Muscle layer of colon (tissue), 2 donors: Measurements from ENCODE around the gene ADAM10.

ENCODE experiments used
- H3K27ac ChIP-seq: one replicate; pipeline ENCODE4 v1.7.0; 2013; ENCODE audit warnings: low read depth, mild to moderate bottlenecking, low read length, moderate library complexity
- H3K27me3 ChIP-seq, 2 donors: one replicate each; pipeline ENCODE4 v1.7.0; 2013; ENCODE audit warnings: low read length in 2 of 2, mild to moderate bottlenecking in 2 of 2; ENCODE audit not compliant: insufficient read depth in 2 of 2, control insufficient read depth in 1 of 2
- H3K36me3 ChIP-seq: one replicate; pipeline ENCODE4 v1.7.0; 2013; ENCODE audit warnings: mild to moderate bottlenecking, low read length; ENCODE audit not compliant: insufficient read depth
- H3K4me1 ChIP-seq: one replicate; pipeline ENCODE4 v1.7.0; 2013; ENCODE audit warnings: mild to moderate bottlenecking, low read length; ENCODE audit not compliant: insufficient read depth
- H3K4me3 ChIP-seq, 2 donors: one replicate each; pipeline ENCODE4 v1.7.0; 2013; ENCODE audit warnings: low read length in 2 of 2, low read depth in 1 of 2, mild to moderate bottlenecking in 1 of 2, moderate library complexity in 1 of 2
- H3K9ac ChIP-seq: one replicate; pipeline ENCODE4 v1.7.0; 2013; ENCODE audit warnings: low read length
- H3K9me3 ChIP-seq: one replicate; pipeline ENCODE4 v1.7.0; 2013; ENCODE audit warnings: mild to moderate bottlenecking, low read length
- donor health status: abdominal sarcoma.
- donor health status: Adenocarcinoma of cecum.

ADAM10 gene

GRCh38 chr15:58568157-58568571, 181.3 kb downstream of the ADAM10 start:
- H3K27ac ChIP-seq, result no peak overlapping the region
- H3K36me3 ChIP-seq, result no peaks in the 10 kb centered on the region
- no peak overlapping the region for H3K9ac ChIP-seq
- H3K9me3 ChIP-seq, result no peaks in the 10 kb centered on the region
- no peaks in the 10 kb centered on the region for H3K4me1 ChIP-seq
- no peak overlapping the region for H3K4me3 ChIP-seq
- no peaks in the 10 kb centered on the region for H3K27me3 ChIP-seq

DNA sequence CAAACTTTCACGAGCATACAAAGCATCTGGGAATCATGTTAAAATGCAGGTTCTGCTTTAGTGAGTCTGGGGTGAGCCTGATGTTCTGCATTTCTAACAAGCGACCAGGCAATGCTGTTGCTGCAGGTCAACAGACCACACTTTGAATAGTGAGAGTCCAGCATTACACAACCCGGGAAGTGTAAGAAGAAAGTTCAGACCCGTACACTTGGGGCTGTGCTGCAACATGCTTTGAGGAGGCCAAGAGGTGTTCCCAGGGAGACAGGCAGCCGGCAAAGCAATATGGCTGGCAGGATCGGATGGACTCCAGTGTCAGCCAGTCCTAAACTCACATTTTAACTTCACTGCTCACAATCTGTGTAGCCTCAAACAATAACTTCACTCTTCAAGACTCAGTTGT, 183.5 kb downstream of the ADAM10 start:
- no peaks in the 10 kb centered on the region for H3K27me3 ChIP-seq
- no peak overlapping the region for H3K4me3 ChIP-seq
- no peak overlapping the region for H3K9ac ChIP-seq
- H3K4me1 ChIP-seq, result no peaks in the 10 kb centered on the region
- no peak overlapping the region for H3K27ac ChIP-seq
- no peaks in the 10 kb centered on the region for H3K36me3 ChIP-seq
- no peaks in the 10 kb centered on the region for H3K9me3 ChIP-seq

DNA sequence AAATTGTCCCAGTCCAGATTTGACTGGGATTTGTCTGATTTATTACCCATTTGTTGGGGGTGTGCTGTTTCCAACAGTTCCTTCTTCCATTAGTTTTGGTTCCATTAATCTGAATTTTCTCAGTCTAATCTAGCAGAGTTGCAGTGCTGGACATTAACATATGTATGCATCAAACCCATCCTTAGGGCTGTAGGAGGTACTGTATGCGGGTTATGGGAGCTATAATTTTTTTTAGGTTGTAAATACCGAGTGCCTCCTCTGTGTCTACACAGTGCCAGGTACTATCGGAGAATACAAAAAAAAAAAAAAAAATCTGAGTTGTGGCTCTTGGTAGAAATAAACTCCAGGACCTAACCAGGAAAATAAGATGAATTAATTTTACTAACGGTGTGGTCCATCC, 183.9 kb downstream of the ADAM10 start:
- Histone ChIP-seq H3K4me3 (no peak overlapping the region), H3K27me3 (no peaks in the 10 kb centered on the region), H3K9ac (no peak overlapping the region), H3K27ac (no peak overlapping the region), H3K9me3 (no peaks in the 10 kb centered on the region), H3K4me1 (no peaks in the 10 kb centered on the region), H3K36me3 (no peaks in the 10 kb centered on the region)

DNA sequence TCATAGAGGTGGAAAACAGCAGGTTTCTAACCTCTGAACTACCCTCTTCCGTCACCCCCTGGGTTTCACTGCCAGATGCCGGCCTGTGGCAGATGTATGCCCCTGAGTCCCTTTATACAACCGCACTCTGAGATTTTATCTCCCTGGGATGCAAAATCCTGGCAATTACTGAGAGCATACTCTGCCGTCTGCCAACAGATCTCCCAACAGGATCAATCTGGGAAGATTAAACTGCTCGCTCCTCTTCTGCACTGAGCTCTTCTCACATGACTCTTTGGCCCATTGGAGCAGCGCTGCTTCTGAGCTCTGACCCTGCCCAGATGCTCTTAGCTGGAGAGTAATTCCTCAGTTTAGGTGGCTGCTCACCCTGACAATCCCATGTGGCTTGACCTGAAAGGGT, 184.5 kb downstream of the ADAM10 start:
- Histone ChIP-seq H3K9ac (no peak overlapping the region), H3K4me1 (no peaks in the 10 kb centered on the region), H3K36me3 (no peaks in the 10 kb centered on the region), H3K4me3 (no peak overlapping the region), H3K9me3 (no peaks in the 10 kb centered on the region), H3K27ac (no peak overlapping the region), H3K27me3 (no peaks in the 10 kb centered on the region)

- no peak overlapping the region for H3K27ac ChIP-seq
- no peaks in the 10 kb centered on the region for H3K4me1 ChIP-seq
These were observed 187.4 kb downstream of the ADAM10 start for GRCh38 chr15:58562135-58562534.

DNA sequence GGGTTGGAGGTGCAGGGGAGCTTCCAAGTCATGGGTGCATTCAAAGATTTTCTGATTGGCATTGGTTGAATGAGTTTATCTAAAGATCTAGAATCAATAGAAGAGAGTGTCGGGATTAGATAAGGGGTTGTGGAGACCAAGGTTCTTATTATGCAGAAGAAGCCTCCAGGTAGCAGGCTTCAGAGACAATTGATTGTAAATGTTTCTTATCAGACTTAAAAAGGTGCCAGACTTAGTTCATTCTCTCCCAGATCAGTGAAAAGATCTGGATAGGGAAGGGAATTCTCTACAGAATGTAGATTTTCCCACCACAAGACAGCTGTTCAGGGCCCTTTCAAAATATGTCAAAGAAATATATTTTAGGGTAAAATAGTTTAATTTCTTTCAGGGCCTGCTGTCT, 188.2 kb downstream of the ADAM10 start:
- no peaks in the 10 kb centered on the region for H3K9me3 ChIP-seq
- H3K27me3 ChIP-seq, result no peaks in the 10 kb centered on the region
- no peaks in the 10 kb centered on the region for H3K36me3 ChIP-seq
- no peak overlapping the region for H3K4me3 ChIP-seq
- no peaks in the 10 kb centered on the region for H3K4me1 ChIP-seq
- H3K9ac ChIP-seq, result no peak overlapping the region
- no peak overlapping the region for H3K27ac ChIP-seq

More at GRCh38 chr15:58562135-58562534, 187.4 kb downstream of the ADAM10 start:
- Histone ChIP-seq H3K9me3 (no peaks in the 10 kb centered on the region), H3K27me3 (no peaks in the 10 kb centered on the region), H3K9ac (no peak overlapping the region), H3K4me3 (no peak overlapping the region), H3K36me3 (no peaks in the 10 kb centered on the region)

DNA sequence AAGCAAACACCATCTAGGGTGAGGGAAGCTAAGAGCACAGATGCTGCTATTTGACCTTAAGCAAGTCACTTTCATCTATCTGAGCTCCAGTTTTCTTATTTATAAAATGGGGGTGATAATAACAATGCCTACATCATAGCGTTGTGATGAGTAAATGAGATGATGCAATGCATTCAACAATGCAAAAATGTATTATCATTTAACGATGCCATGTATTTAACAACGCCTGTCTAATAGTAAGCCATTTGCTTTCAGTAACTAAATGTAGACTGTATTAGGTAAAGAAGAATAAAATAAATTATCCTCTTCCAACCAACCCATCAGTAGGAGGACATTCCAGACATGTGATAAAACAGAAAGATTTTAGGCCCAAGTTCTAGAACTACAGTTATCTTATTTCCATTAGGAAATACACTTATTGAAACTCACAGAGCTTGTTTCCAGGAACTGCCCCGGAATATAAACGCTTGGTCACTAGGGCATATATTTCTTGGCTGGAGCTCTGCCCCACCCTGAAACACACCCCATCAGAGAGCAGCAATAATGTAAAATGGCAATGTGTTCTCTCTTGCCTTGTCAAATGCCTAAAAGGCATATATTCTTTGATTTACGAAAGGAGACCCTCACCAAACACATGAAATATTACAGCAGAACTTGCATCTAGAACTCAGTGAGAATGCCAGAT, 189.5 kb downstream of the ADAM10 start:
- Histone ChIP-seq H3K36me3 (no peaks in the 10 kb centered on the region), H3K9me3 (no peaks in the 10 kb centered on the region), H3K4me3 (no peak overlapping the region), H3K9ac (no peak overlapping the region), H3K27ac (no peak overlapping the region), H3K27me3 (no peaks in the 10 kb centered on the region), H3K4me1 (no peaks in the 10 kb centered on the region)

- no peak overlapping the region for H3K9ac ChIP-seq
- no peaks in the 10 kb centered on the region for H3K4me1 ChIP-seq
- H3K27me3 ChIP-seq, result no peaks in the 10 kb centered on the region
- H3K36me3 ChIP-seq, result no peaks in the 10 kb centered on the region
- H3K4me3 ChIP-seq, result no peak overlapping the region
- H3K27ac ChIP-seq, result no peak overlapping the region
- H3K9me3 ChIP-seq, result no peaks in the 10 kb centered on the region
These were observed 190.7 kb downstream of the ADAM10 start for GRCh38 chr15:58558777-58559176.

DNA sequence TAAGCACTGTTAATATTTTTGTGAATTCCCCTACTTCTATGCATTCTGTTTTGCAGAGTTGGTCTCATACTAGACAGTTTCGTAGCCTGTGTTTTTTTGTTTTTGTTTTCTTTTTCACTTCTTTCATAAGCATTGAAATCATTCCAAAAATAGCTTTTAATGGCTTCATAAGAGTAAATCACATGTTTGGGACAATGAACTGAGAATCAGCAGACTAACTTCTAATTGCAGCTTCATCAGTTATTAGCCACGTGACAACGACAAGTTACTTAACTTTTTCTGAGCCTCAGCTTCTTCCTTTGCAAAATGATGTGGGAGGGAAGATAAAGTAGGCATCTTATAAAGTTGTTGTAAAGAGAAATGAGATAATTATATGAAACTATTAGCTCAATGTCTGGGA, 193.0 kb downstream of the ADAM10 start:
- Histone ChIP-seq H3K4me1 (no peaks in the 10 kb centered on the region), H3K27ac (no peak overlapping the region), H3K9me3 (no peaks in the 10 kb centered on the region), H3K4me3 (no peak overlapping the region), H3K27me3 (no peaks in the 10 kb centered on the region), H3K36me3 (no peaks in the 10 kb centered on the region), H3K9ac (no peak overlapping the region)

DNA sequence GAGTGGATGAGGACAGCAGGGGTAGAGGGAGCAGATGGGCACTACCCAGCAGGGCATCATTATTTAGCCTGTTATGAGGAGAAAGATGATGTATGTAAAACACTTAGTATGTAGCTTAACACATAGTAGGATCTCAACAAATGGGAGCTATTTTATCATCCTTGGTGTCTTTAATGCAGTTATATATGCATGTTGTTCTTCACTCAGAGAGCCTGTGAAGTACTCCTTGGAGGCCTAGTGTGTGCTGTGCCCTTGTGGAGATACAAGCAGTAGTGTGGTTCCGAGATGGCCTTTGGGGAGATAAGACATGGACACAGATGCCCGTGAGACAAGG, 193.5 kb downstream of the ADAM10 start:
- Histone ChIP-seq H3K27me3 (no peaks in the 10 kb centered on the region), H3K9me3 (no peaks in the 10 kb centered on the region), H3K4me3 (no peak overlapping the region), H3K27ac (no peak overlapping the region), H3K36me3 (no peaks in the 10 kb centered on the region), H3K9ac (no peak overlapping the region), H3K4me1 (no peaks in the 10 kb centered on the region)

- no peak overlapping the region for H3K27ac ChIP-seq
- no peaks in the 10 kb centered on the region for H3K9me3 ChIP-seq
- H3K9ac ChIP-seq, result no peak overlapping the region
- no peaks in the 10 kb centered on the region for H3K36me3 ChIP-seq
- no peaks in the 10 kb centered on the region for H3K27me3 ChIP-seq
- no peak overlapping the region for H3K4me3 ChIP-seq
- no peaks in the 10 kb centered on the region for H3K4me1 ChIP-seq
These were observed 194.1 kb downstream of the ADAM10 start for GRCh38 chr15:58555162-58556027.

- no peak overlapping the region for H3K9ac ChIP-seq
- H3K4me1 ChIP-seq, result peaks cover under 1% of the 10 kb centered on the region
- no peaks in the 10 kb centered on the region for H3K36me3 ChIP-seq
- no peaks in the 10 kb centered on the region for H3K9me3 ChIP-seq
- no peaks in the 10 kb centered on the region for H3K27me3 ChIP-seq
- H3K4me3 ChIP-seq, result no peak overlapping the region
- no peak overlapping the region for H3K27ac ChIP-seq
These were observed 194.7 kb downstream of the ADAM10 start for GRCh38 chr15:58554758-58555157.
